H1 (cell line): Measurements from ENCODE around the gene DYNLL2. TPM values are rescaled to one million over a fixed set of nuclear protein-coding genes. Genes with fewer than 3 reads are reported as not detected.

Experiments
- CTCF ChIA-PET: fragments of 300-600 bp; sonication (Branson Sonifier 250); formaldehyde crosslinking; loops from one replicate; lab custom pipeline; 2021; ENCODE audit not compliant: partially characterized antibody; lab: Charles Lee
- POLR2A ChIA-PET: fragments of 300-600 bp; sonication (Branson Sonifier 250); formaldehyde crosslinking; loops from one replicate; lab custom pipeline; 2021; ENCODE audit warnings: inconsistent platforms; ENCODE audit not compliant: partially characterized antibody; lab: Charles Lee
- DNase-seq, 2 experiments: peaks; one replicate each; pipeline versions ENCODE4 v3.0.0 to v3.0.0-alpha.2; 2010 to 2022; ENCODE audit warnings: low spot score in 2 of 2, low read depth in 1 of 2, mixed read lengths in 1 of 2
- FAIRE-seq: peaks from 2 replicates; lab custom pipeline; 2011; peaks lifted over from hg19 to GRCh38; lab: Jason Lieb, UNC
- H2AFZ ChIP-seq: 2 replicates; pipeline ENCODE4 v1.8.1; 2012; ENCODE audit warnings: low read length, inconsistent platforms
- H2AK5ac ChIP-seq: 2 replicates; pipeline ENCODE4 v1.6.1; 2013; ENCODE audit warnings: low read depth, low read length
- H2BK120ac ChIP-seq: replicated peaks from 2 replicates; pipeline ENCODE3; 2013; ENCODE audit warnings: low read depth, low read length, inconsistent platforms
- H2BK12ac ChIP-seq: 2 replicates; pipeline ENCODE4 v1.6.1; 2013; ENCODE audit warnings: low read depth, low read length
- H2BK15ac ChIP-seq: 2 replicates; pipeline ENCODE4 v1.6.1; 2013; ENCODE audit warnings: low read length
- H2BK20ac ChIP-seq: 2 replicates; pipeline ENCODE4 v1.6.1; 2013; ENCODE audit warnings: low read length
- H2BK5ac ChIP-seq: 2 replicates; pipeline ENCODE4 v1.6.1; 2013; ENCODE audit warnings: low read depth, low read length
- H3K14ac ChIP-seq: 2 replicates; pipeline ENCODE4 v1.6.1; 2013; ENCODE audit warnings: inconsistent platforms; ENCODE audit not compliant: insufficient read length
- H3K18ac ChIP-seq: 2 replicates; pipeline ENCODE4 v1.6.1; 2013; ENCODE audit warnings: low read length; ENCODE audit errors: extremely low read depth
- H3K23ac ChIP-seq: 2 replicates; pipeline ENCODE4 v1.6.1; 2013; ENCODE audit warnings: inconsistent platforms; ENCODE audit not compliant: insufficient read length
- H3K23me2 ChIP-seq: 2 replicates; pipeline ENCODE4 v1.6.1; 2013; ENCODE audit warnings: low read depth, low read length
- H3K27ac ChIP-seq: 2 replicates; pipeline ENCODE4 v1.6.1; 2011; ENCODE audit warnings: low read depth, low read length, inconsistent platforms
- H3K27me3 ChIP-seq, 4 experiments: replicated peaks in 1 of 4; 1 replicate in 1 of 4; 2 replicates in 3 of 4; pipeline versions ENCODE4 v1.6.1 to v1.8.1; 2011 to 2013; ENCODE audit warnings: low read length in 3 of 4, mild to moderate bottlenecking in 3 of 4, inconsistent platforms in 2 of 4, mixed read lengths in 2 of 4, moderate library complexity in 1 of 4; ENCODE audit not compliant: control insufficient read depth in 3 of 4, insufficient read depth in 3 of 4; ENCODE audit errors: extremely low read depth in 1 of 4
- H3K36me3 ChIP-seq, 4 experiments: 2 replicates each; pipeline versions ENCODE4 v1.6.1 to v1.8.1; 2011 to 2013; ENCODE audit warnings: mild to moderate bottlenecking in 4 of 4, low read length in 3 of 4, moderate library complexity in 2 of 4, control low read depth in 1 of 4, inconsistent platforms in 1 of 4; ENCODE audit not compliant: insufficient read depth in 4 of 4, control insufficient read depth in 2 of 4
- H3K4ac ChIP-seq: replicated peaks from 2 replicates; pipeline ENCODE3; 2013; ENCODE audit warnings: low read length, low read depth, mixed read lengths, inconsistent platforms; ENCODE audit not compliant: insufficient read length
- H3K4me1 ChIP-seq, 4 experiments: replicated peaks in 1 of 4; 1 replicate in 1 of 4; 2 replicates in 3 of 4; pipeline versions ENCODE4 v1.6.1 to v1.8.1; 2011 to 2013; ENCODE audit warnings: low read length in 3 of 4, inconsistent platforms in 2 of 4, mixed read lengths in 1 of 4; ENCODE audit not compliant: insufficient read depth in 4 of 4, control insufficient read depth in 3 of 4
- H3K4me2 ChIP-seq, 2 experiments: 2 replicates each; pipeline versions ENCODE4 v1.6.1 to v1.8.1; 2011 to 2013; ENCODE audit warnings: low read depth in 2 of 2, low read length in 2 of 2, control low read depth in 1 of 2, inconsistent platforms in 1 of 2, mild to moderate bottlenecking in 1 of 2; ENCODE audit not compliant: insufficient read depth in 1 of 2
- H3K4me3 ChIP-seq, 4 experiments: fragments of 200-600, 300-600 bp in 1 of 4; sonication (generic), shearing (Covaris generic), sonication (Bioruptor Twin) in 1 of 4; 2 replicates each; pipeline versions ENCODE4 v1.5.1 to v1.8.1; 2011 to 2016; ENCODE audit warnings: low read length in 4 of 4, low read depth in 3 of 4, control low read depth in 2 of 4, inconsistent platforms in 2 of 4, mild to moderate bottlenecking in 2 of 4, mixed read lengths in 1 of 4, moderate library complexity in 1 of 4; ENCODE audit not compliant: insufficient read depth in 2 of 4; ENCODE audit errors: extremely low read depth in 1 of 4
- H3K56ac ChIP-seq: replicated peaks from 2 replicates; pipeline ENCODE3; 2013; ENCODE audit warnings: low read depth, mild to moderate bottlenecking, mixed read lengths, low read length, inconsistent platforms; ENCODE audit not compliant: insufficient read length
- H3K79me1 ChIP-seq: 2 replicates; pipeline ENCODE4 v1.6.1; 2013; ENCODE audit warnings: low read depth, low read length, control low read depth
- H3K79me2 ChIP-seq, 2 experiments: 2 replicates each; pipeline versions ENCODE4 v1.6.1 to v1.8.1; 2012 to 2013; ENCODE audit warnings: low read length in 2 of 2, mild to moderate bottlenecking in 2 of 2, inconsistent platforms in 1 of 2; ENCODE audit not compliant: insufficient read depth in 2 of 2, control insufficient read depth in 1 of 2
- H3K9ac ChIP-seq, 4 experiments: replicated peaks in 1 of 4; 1 replicate in 1 of 4; 2 replicates in 3 of 4; pipeline versions ENCODE4 v1.6.1 to v1.8.1; 2011 to 2013; ENCODE audit warnings: low read depth in 3 of 4, low read length in 3 of 4, control low read depth in 2 of 4, mild to moderate bottlenecking in 2 of 4, moderate library complexity in 2 of 4, inconsistent platforms in 1 of 4; ENCODE audit errors: extremely low read depth in 1 of 4
- H3K9me3 ChIP-seq, 2 experiments: 2 replicates each; pipeline versions ENCODE4 v1.6.1 to v1.8.1; 2012 to 2013; ENCODE audit warnings: mild to moderate bottlenecking in 2 of 2, moderate library complexity in 2 of 2, control low read depth in 1 of 2, inconsistent platforms in 1 of 2, low read depth in 1 of 2, low read length in 1 of 2, mixed read lengths in 1 of 2; ENCODE audit not compliant: insufficient read depth in 2 of 2
- H4K20me1 ChIP-seq, 2 experiments: replicated peaks in 1 of 2; 2 replicates each; pipeline versions ENCODE3 to v1.8.1; 2011 to 2013; ENCODE audit warnings: inconsistent platforms in 2 of 2, low read length in 2 of 2, mild to moderate bottlenecking in 1 of 2; ENCODE audit not compliant: insufficient read depth in 2 of 2, control insufficient read depth in 1 of 2
- H4K5ac ChIP-seq: 2 replicates; pipeline ENCODE4 v1.6.1; 2013; ENCODE audit warnings: low read length, low read depth, mixed read lengths, inconsistent platforms; ENCODE audit not compliant: insufficient read length
- H4K8ac ChIP-seq: 2 replicates; pipeline ENCODE4 v1.8.0; 2013; ENCODE audit warnings: mild to moderate bottlenecking, moderate library complexity, low read length, inconsistent platforms; ENCODE audit not compliant: insufficient read depth; ENCODE audit errors: extremely low read depth
- H4K91ac ChIP-seq: replicated peaks from 2 replicates; pipeline ENCODE3; 2013; ENCODE audit warnings: low read length, mixed read lengths, inconsistent platforms; ENCODE audit not compliant: insufficient read length
- SIN3A ChIP-seq, 2 experiments: IDR thresholded peaks in 1 of 2; conservative IDR thresholded peaks in 1 of 2; 2 replicates each; pipeline ENCODE4 v1.6.1; 2011 to 2012; ENCODE audit warnings: low read length in 2 of 2, improper control_type of control experiment in 1 of 2, low read depth in 1 of 2, mild to moderate bottlenecking in 1 of 2
- SIX5 ChIP-seq: IDR thresholded peaks from 2 replicates; pipeline ENCODE4 v1.6.1; 2011; ENCODE audit warnings: mild to moderate bottlenecking, low read depth, low read length
- SP1 ChIP-seq: IDR thresholded peaks from 2 replicates; pipeline ENCODE4 v1.6.1; 2011; ENCODE audit warnings: low read depth, low read length
- WGBS, 2 experiments: shearing (Covaris generic) in 1 of 2; methylation state at CpG; one replicate each; pipeline versions ENCODE4 v1.1.6 to v1.1.7; 2013 to 2015; ENCODE audit warnings: low lambda C conversion rate in 2 of 2, mixed read lengths in 2 of 2, inconsistent platforms in 1 of 2, low coverage in 1 of 2, missing lambda C conversion rate in 1 of 2; ENCODE audit not compliant: insufficient replicate concordance in 2 of 2, insufficient coverage in 1 of 2, insufficient read length in 1 of 2; ENCODE audit errors: extremely low coverage in 1 of 2, missing lambda C conversion rate in 1 of 2; 5-methylcytosine and 5-hydroxymethylcytosine counted together
- polyA plus RNA-seq, 7 experiments: library from polyadenylated mRNA; depleted of rRNA in 3 of 7; stranded (reverse) in 5 of 7; unstranded in 2 of 7; fragments of >200 nt in 5 of 7; fragments of 200-250 nt in 2 of 7; gene quantifications; 1 replicate in 5 of 7; 2 replicates in 1 of 7; 4 replicates in 1 of 7; pipeline versions ENCODE4 v1.2.1 to v1.2.3, GENCODE V29; 2011 to 2013; ENCODE audit warnings: missing spikeins in 2 of 7, mixed read lengths in 2 of 7
- total RNA-seq: library from RNA; stranded (reverse); fragmentation: NEBNext Ultra II Directional; extraction: Animal tissue kit (Norgen Biotek cat#: 25700); gene quantifications from 2 replicates; pipeline ENCODE4 v1.2.1, GENCODE V29; 2021

DYNLL2 gene
- total and polyA plus RNA-seq, 2 of the 8 experiments (the other 6 are each of a cell fraction or from before 2014, with no cell fraction given) = 19.8 to 52.7 TPM

DNA sequence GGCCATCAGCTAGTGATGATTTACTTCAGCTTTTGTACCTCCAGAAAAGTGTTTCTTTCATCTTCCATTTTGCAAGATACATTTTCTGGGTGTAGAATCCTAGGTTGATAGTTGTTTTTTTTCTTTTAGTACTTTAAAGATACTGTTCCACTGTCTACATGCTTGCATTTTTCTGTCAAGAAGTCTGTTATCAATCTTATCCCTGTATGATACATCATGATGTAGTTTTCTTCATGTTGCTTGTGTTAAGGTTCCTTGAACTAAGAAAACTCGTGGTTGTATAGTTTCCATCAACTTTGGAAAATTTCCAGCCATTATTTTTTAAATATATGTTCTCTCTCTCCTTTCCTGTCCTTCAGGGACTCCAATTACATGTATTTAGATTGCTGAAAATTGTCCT lies 24.1 kb downstream of the DYNLL2 start:
- no peak overlapping the region for H3K14ac ChIP-seq

More for the DNA sequence above, 24.1 kb downstream of the DYNLL2 start:
- Histone ChIP-seq H3K9ac (no peak overlapping the region), H3K36me3 (no peaks in the 10 kb centered on the region), H3K23me2 (no peaks in the 10 kb centered on the region; the same call in 1 of the 2 replicates), H2BK20ac (no peak overlapping the region), H2BK12ac (no peak overlapping the region), H2AK5ac (no peak overlapping the region), H3K79me2 (no peaks in the 10 kb centered on the region), H3K27ac (no peak overlapping the region), H3K4me3 (no peak overlapping the region), H4K8ac (no peak overlapping the region), H3K4ac (no peak overlapping the region), H4K5ac (no peak overlapping the region), H3K4me2 (no peak overlapping the region), H4K91ac (no peak overlapping the region), H3K18ac (no peak overlapping the region), H2BK5ac (no peak overlapping the region), H3K27me3 (no peaks in the 10 kb centered on the region), H2BK120ac (no peak overlapping the region), H3K56ac (no peak overlapping the region), H3K79me1 (no peaks in the 10 kb centered on the region), H2AFZ (no peak overlapping the region), H2BK15ac (no peak overlapping the region), H3K23ac (no peak overlapping the region), H3K9me3 (no peaks in the 10 kb centered on the region), H4K20me1 (no peaks in the 10 kb centered on the region), H3K4me1 (no peaks in the 10 kb centered on the region)
- no peak for TF ChIP-seq SIN3A (conservative IDR thresholded peaks at IDR 0.05 in 1 of 2, IDR thresholded peaks at IDR 0.05 in 1 of 2; ENCODE audit: low read depth in 1 of 2, low read length in 2 of 2)
- TF ChIP-seq SIX5 = no peak
- no peak for TF ChIP-seq SP1
- DNase-seq = no peak
- 79% methylated on average over 1 of the region's 1 CpG; no CpG with 5 or more reads in 1 of the 2 experiments for WGBS, 2 experiments
- FAIRE-seq = no peak
- CTCF ChIA-PET = no interaction called here
- POLR2A ChIA-PET = interaction anchor here (1.4 to 1.7 kb wide), 3 partner anchors 18 to 101 kb away, joined by 3 to 7 read pairs (median 5); partner anchors contain the start of gene SRSF1
